IPS DF 6.9 (cell line): Measurements from ENCODE around the gene PLEKHB2.
"Not testable (repeated sequence)": the region's sequence is repeated elsewhere in the genome, so short reads cannot be mapped to it uniquely, and the experiment has no call there.

Experiments used
- DNase-seq: peaks from one replicate; pipeline ENCODE4 v3.0.0-alpha.2; 2013; ENCODE audit warnings: low read depth, low spot score
- H3K27ac ChIP-seq: one replicate; pipeline ENCODE4 v1.5.1; 2013; ENCODE audit warnings: low read length, control low read depth
- H3K27me3 ChIP-seq: 2 replicates; pipeline ENCODE4 v1.6.1; 2013; ENCODE audit warnings: mild to moderate bottlenecking, low read length; ENCODE audit not compliant: control insufficient read depth, insufficient read depth
- H3K36me3 ChIP-seq: 2 replicates; pipeline ENCODE4 v1.6.1; 2013; ENCODE audit warnings: low read length; ENCODE audit not compliant: control insufficient read depth, insufficient read depth
- H3K4me1 ChIP-seq: 2 replicates; pipeline ENCODE4 v1.6.1; 2013; ENCODE audit warnings: low read length; ENCODE audit not compliant: control insufficient read depth, insufficient read depth
- H3K4me3 ChIP-seq: 2 replicates; pipeline ENCODE4 v1.5.1; 2013; ENCODE audit warnings: mild to moderate bottlenecking, low read length
- H3K9me3 ChIP-seq: 2 replicates; pipeline ENCODE4 v1.6.1; 2013; ENCODE audit warnings: low read length, inconsistent platforms; ENCODE audit not compliant: control insufficient read depth, insufficient read depth
- WGBS: extraction: QIAGEN DNeasy Blood & Tissue Kit; methylation state at CpG from one replicate; pipeline ENCODE4 v1.1.7; 2013; ENCODE audit warnings: mixed read lengths, missing lambda C conversion rate; ENCODE audit not compliant: insufficient read length, insufficient coverage; 5-methylcytosine and 5-hydroxymethylcytosine counted together

PLEKHB2 gene

GRCh38 chr2:131154647-131155046 lies 49.5 kb downstream of the PLEKHB2 start:
- Histone ChIP-seq H3K36me3 (no peaks in the 10 kb centered on the region), H3K27me3 (no peaks in the 10 kb centered on the region), H3K9me3 (no peaks in the 10 kb centered on the region), H3K4me3 (no peak overlapping the region), H3K27ac (no peak overlapping the region), H3K4me1 (peaks cover 2% of the 10 kb centered on the region; the same call in 1 of the 2 replicates)
- DNase-seq = no peak
- WGBS = no CpG with 5 or more reads among the region's 23 CpGs

GRCh38 chr2:131155208-131155855 lies 50.2 kb downstream of the PLEKHB2 start:
- no peak for DNase-seq
- no peaks in the 10 kb centered on the region for H3K36me3 ChIP-seq
- H3K9me3 ChIP-seq = no peaks in the 10 kb centered on the region
- H3K4me1 ChIP-seq = peaks cover 2% of the 10 kb centered on the region; the same call in 1 of the 2 replicates
- WGBS = no CpG with 5 or more reads among the region's 46 CpGs
- H3K27me3 ChIP-seq = no peaks in the 10 kb centered on the region
- no peak overlapping the region for H3K27ac ChIP-seq
- H3K4me3 ChIP-seq = no peak overlapping the region

GRCh38 chr2:131156452-131157149 lies 51.5 kb downstream of the PLEKHB2 start:
- no peak for DNase-seq

GRCh38 chr2:131165562-131165961 lies 60.4 kb downstream of the PLEKHB2 start:
- not testable (repeated sequence) for H3K9me3 ChIP-seq
- WGBS = no CpG with 5 or more reads among the region's 5 CpGs

More at GRCh38 chr2:131156452-131157149, 51.5 kb downstream of the PLEKHB2 start:
- Histone ChIP-seq H3K9me3 (no peaks in the 10 kb centered on the region), H3K27me3 (no peaks in the 10 kb centered on the region), H3K36me3 (no peaks in the 10 kb centered on the region), H3K4me3 (no peak overlapping the region), H3K27ac (no peak overlapping the region), H3K4me1 (peaks cover 2% of the 10 kb centered on the region; the same call in 1 of the 2 replicates)
- WGBS = no CpG with 5 or more reads among the region's 12 CpGs

GRCh38 chr2:131168538-131168937 lies 63.4 kb downstream of the PLEKHB2 start:
- Histone ChIP-seq H3K4me1 (no peaks in the 10 kb centered on the region), H3K36me3 (no peaks in the 10 kb centered on the region), H3K4me3 (no peak overlapping the region), H3K27me3 (no peaks in the 10 kb centered on the region), H3K27ac (no peak overlapping the region), H3K9me3 (no peaks in the 10 kb centered on the region)
- WGBS = no CpG with 5 or more reads among the region's 5 CpGs
- DNase-seq = no peak

More at GRCh38 chr2:131165562-131165961, 60.4 kb downstream of the PLEKHB2 start:
- H3K27ac ChIP-seq, DNase-seq, H3K4me1 ChIP-seq, H3K27me3 ChIP-seq, H3K4me3 ChIP-seq, H3K36me3 ChIP-seq: not testable (repeated sequence)

GRCh38 chr2:131178050-131178449 lies 72.9 kb downstream of the PLEKHB2 start:
- DNase-seq, H3K4me1 ChIP-seq, H3K9me3 ChIP-seq, H3K27me3 ChIP-seq, H3K27ac ChIP-seq, H3K4me3 ChIP-seq, H3K36me3 ChIP-seq: not testable (repeated sequence)
- WGBS = no CpG with 5 or more reads among the region's 10 CpGs

GRCh38 chr2:131178721-131179418 lies 73.7 kb downstream of the PLEKHB2 start:
- DNase-seq, H3K4me3 ChIP-seq, H3K27ac ChIP-seq, H3K9me3 ChIP-seq, H3K36me3 ChIP-seq, H3K4me1 ChIP-seq, H3K27me3 ChIP-seq: not testable (repeated sequence)
- WGBS = no CpG with 5 or more reads among the region's 15 CpGs

- not testable (repeated sequence) for H3K36me3 ChIP-seq, H3K9me3 ChIP-seq, H3K4me1 ChIP-seq, H3K4me3 ChIP-seq, DNase-seq, H3K27ac ChIP-seq, H3K27me3 ChIP-seq
- no CpG with 5 or more reads among the region's 4 CpGs for WGBS
These were observed 76.3 kb downstream of the PLEKHB2 start for GRCh38 chr2:131181451-131181850.

- not testable (repeated sequence) for H3K4me1 ChIP-seq, H3K27me3 ChIP-seq, H3K9me3 ChIP-seq, H3K36me3 ChIP-seq, H3K27ac ChIP-seq, DNase-seq, H3K4me3 ChIP-seq
- WGBS = no CpG with 5 or more reads among the region's 3 CpGs
These were observed 88.3 kb downstream of the PLEKHB2 start for GRCh38 chr2:131193421-131193820.

GRCh38 chr2:131196186-131196585 lies 91.0 kb downstream of the PLEKHB2 start:
- not testable (repeated sequence) for H3K4me1 ChIP-seq, H3K4me3 ChIP-seq, H3K27me3 ChIP-seq, H3K36me3 ChIP-seq, H3K27ac ChIP-seq, H3K9me3 ChIP-seq, DNase-seq
- no CpG with 5 or more reads among the region's 2 CpGs for WGBS
